ENCODE data around the gene TMEM139. TPM values are rescaled to one million over a fixed set of nuclear protein-coding genes. Genes with fewer than 3 reads are reported as not detected.
"Not testable (repeated sequence)": the region's sequence is repeated elsewhere in the genome, so short reads cannot be mapped to it uniquely, and the experiment has no call there.

TMEM139 gene
- polyA plus RNA-seq, 4 donors, result 32.5 to 127 (median 66.5) TPM

DNA sequence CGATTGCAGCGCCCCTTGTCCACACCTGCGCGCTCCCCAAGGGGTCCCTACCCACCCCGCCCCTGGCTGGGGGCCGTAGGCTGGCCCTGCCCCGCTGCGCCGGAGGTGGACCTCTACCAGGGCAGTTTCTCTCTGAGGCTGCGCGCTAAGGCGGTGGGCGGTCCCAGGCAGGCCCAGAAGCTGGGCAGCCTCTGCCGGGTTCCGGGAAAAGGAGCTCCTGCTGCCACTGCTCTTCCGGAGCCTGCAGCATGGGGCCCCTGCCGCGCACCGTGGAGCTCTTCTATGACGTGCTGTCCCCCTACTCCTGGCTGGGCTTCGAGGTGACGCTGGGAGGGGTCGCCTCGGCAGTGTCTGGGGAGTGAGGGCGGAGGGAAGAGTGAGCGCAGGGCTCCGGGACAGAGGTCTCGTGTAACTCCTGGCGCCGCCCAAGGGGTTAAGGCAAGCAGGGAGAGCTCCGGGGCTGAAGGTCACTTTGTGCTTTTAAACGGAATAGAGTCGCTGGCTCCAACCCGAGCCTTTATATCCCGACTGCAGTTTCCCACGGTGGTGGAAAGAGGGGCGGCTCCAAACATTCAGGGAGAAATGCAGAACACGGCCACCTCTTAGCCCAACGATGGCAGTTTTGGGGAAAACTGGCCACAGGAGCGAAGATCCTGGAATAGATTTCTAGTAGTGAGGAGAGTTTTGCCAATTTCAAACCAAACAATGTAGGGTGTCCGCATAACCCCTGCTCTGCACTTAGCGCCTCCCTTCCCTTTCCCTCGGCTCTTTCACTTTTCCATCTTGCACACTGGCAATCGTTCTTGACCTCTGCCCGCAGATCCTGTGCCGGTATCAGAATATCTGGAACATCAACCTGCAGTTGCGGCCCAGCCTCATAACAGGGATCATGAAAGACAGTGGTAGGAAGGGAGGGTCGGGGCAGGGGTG, 21.2 kb upstream of the TMEM139 start, which contains the start of gene GSTK1:
GSTK1 (plus strand) TSS at position 176 of the 930 bp plus-strand sequence; CDS start at position 249, 73 bp downstream.
- peak; percentile 92 to 93 for DNase-seq
- peaks cover 6 to 43% (median 13%) of the 10 kb centered on the region in 3 donors for H3K4me1 ChIP-seq (ENCODE audit: control insufficient read depth in 3 of 3, insufficient read depth in 2 of 3, low read depth in 1 of 3, low read length in 2 of 3)
- no peaks in the 10 kb centered on the region for H3K27me3 ChIP-seq (ENCODE audit: control insufficient read depth in 3 of 3, insufficient read depth in 3 of 3, low read length in 3 of 3)
- peaks cover 4 to 30% (median 5%) of the 10 kb centered on the region in 3 donors for H3K36me3 ChIP-seq (ENCODE audit: control insufficient read depth in 3 of 3, insufficient read depth in 2 of 3, low read depth in 1 of 3, low read length in 3 of 3)
- peak within 1 kb of the TSS; percentile 90 to 97 (median 96) for H3K27ac ChIP-seq (ENCODE audit: low read depth in 1 of 3, low read length in 2 of 3)
- no peaks in the 10 kb centered on the region for H3K9me3 ChIP-seq (ENCODE audit: control insufficient read depth in 2 of 2, insufficient read depth in 1 of 2, low read depth in 1 of 2, low read length in 1 of 2)
- peak within 1 kb of the TSS; percentile 58 to 87 (median 78) for H3K4me3 ChIP-seq (ENCODE audit: low read depth in 1 of 3, low read length in 3 of 3)
- no peak for FAIRE-seq
- WGBS, 3 donors, result 0 to 1% (median 1%) methylated on average over 48 of the region's 48 CpGs

- H3K9me3 ChIP-seq (ENCODE audit: control insufficient read depth in 2 of 2, insufficient read depth in 1 of 2, low read depth in 1 of 2, low read length in 1 of 2); H3K27me3 ChIP-seq (ENCODE audit: control insufficient read depth in 3 of 3, insufficient read depth in 3 of 3, low read length in 3 of 3); FAIRE-seq; DNase-seq: not testable (repeated sequence)
- WGBS, 3 donors, result 10 to 33% (median 13%) methylated on average over 15 of the region's 15 CpGs
- Histone ChIP-seq H3K4me3 (ENCODE audit: low read depth in 1 of 3, low read length in 3 of 3) (peak overlapping the region; percentile 58 to 87 (median 78)), H3K4me1 (ENCODE audit: control insufficient read depth in 3 of 3, insufficient read depth in 2 of 3, low read depth in 1 of 3, low read length in 2 of 3) (peaks cover 6 to 44% (median 13%) of the 10 kb centered on the region in 3 donors), H3K27ac (ENCODE audit: low read depth in 1 of 3, low read length in 2 of 3) (peak overlapping the region; percentile 90 to 97 (median 96)), H3K36me3 (ENCODE audit: control insufficient read depth in 3 of 3, insufficient read depth in 2 of 3, low read depth in 1 of 3, low read length in 3 of 3) (peaks cover 4 to 37% (median 11%) of the 10 kb centered on the region in 3 donors)
Measured at GRCh38 chr7:143264196-143264568, 20.6 kb upstream of the TMEM139 start.

DNA sequence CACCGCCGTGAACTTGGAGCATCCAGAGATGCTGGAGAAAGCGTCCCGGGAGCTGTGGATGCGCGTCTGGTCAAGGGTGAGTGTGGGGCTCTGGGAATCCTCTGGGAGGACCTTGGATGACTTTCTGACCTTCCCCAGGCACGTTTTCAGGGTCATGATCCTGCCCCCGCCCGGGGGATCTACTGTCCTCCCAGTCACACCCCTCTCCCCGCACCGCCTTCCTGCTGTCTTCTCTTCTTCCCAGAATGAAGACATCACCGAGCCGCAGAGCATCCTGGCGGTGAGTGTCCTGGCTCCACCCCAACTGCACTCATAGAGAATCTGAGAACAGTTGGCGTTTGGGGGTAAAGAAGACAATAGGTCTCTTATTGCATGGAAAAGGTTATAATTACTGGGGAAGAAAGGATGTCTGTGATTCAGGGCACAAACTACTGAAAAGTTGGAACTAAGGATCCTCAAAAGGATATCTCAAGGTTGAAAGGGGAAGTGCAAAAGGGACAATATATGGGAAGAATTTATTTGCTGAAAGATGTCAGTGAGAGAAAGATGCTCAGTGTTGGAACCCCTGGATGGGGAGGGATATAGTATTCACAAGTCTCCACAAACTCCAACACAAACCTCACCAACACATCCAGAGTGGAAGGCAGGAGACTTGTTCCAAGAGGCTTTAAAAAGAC, 19.6 kb upstream of the TMEM139 start:
- FAIRE-seq, result no peak
- 21 to 67% (median 27%) methylated on average over 15 of the region's 15 CpGs for WGBS, 3 donors
- no peak overlapping the region for H3K27ac ChIP-seq (ENCODE audit: low read depth in 1 of 3, low read length in 2 of 3)
- peaks cover 4 to 42% (median 15%) of the 10 kb centered on the region in 3 donors for H3K36me3 ChIP-seq (ENCODE audit: control insufficient read depth in 3 of 3, insufficient read depth in 2 of 3, low read depth in 1 of 3, low read length in 3 of 3)
- no peaks in the 10 kb centered on the region for H3K9me3 ChIP-seq (ENCODE audit: control insufficient read depth in 2 of 2, insufficient read depth in 1 of 2, low read depth in 1 of 2, low read length in 1 of 2)
- H3K4me1 ChIP-seq (ENCODE audit: control insufficient read depth in 3 of 3, insufficient read depth in 2 of 3, low read depth in 1 of 3, low read length in 2 of 3), result peaks cover 6 to 42% (median 10%) of the 10 kb centered on the region in 3 donors
- peak overlapping the region in 2 of 3 donors; percentile 78 to 87 for H3K4me3 ChIP-seq (ENCODE audit: low read depth in 1 of 3, low read length in 3 of 3)
- no peak for DNase-seq
- H3K27me3 ChIP-seq (ENCODE audit: control insufficient read depth in 3 of 3, insufficient read depth in 3 of 3, low read length in 3 of 3), result no peaks in the 10 kb centered on the region

DNA sequence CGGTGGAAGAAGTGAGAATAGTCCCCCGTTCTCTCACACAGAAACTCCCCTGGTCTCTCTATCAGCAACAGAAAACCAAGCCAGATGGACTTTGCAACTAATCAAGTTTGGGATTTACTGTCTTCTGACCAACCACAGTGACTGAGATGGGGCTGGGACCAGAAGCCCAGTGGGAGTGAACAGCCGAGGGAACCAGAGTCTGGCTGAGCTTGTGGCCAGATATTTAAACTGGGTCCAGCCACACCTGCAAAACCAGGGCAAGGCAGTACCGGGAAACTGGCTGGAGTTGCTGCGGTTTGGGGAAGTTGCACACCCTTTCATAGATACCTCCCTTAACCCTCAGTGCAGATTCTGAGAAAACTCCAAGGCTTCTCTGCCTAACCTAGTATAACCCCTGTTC, 15.5 kb upstream of the TMEM139 start:
- WGBS, 3 donors, result 10 to 60% (median 42%) methylated on average over 5 of the region's 5 CpGs
- Histone ChIP-seq H3K36me3 (ENCODE audit: control insufficient read depth in 3 of 3, insufficient read depth in 2 of 3, low read depth in 1 of 3, low read length in 3 of 3) (peaks cover 4 to 42% (median 18%) of the 10 kb centered on the region in 3 donors), H3K9me3 (ENCODE audit: control insufficient read depth in 2 of 2, insufficient read depth in 1 of 2, low read depth in 1 of 2, low read length in 1 of 2) (no peaks in the 10 kb centered on the region), H3K4me3 (ENCODE audit: low read depth in 1 of 3, low read length in 3 of 3) (no peak overlapping the region), H3K27me3 (ENCODE audit: control insufficient read depth in 3 of 3, insufficient read depth in 3 of 3, low read length in 3 of 3) (no peaks in the 10 kb centered on the region), H3K4me1 (ENCODE audit: control insufficient read depth in 3 of 3, insufficient read depth in 2 of 3, low read depth in 1 of 3, low read length in 2 of 3) (peaks cover 6 to 41% (median 8%) of the 10 kb centered on the region in 3 donors), H3K27ac (ENCODE audit: low read depth in 1 of 3, low read length in 2 of 3) (peak overlapping the region; percentile 25 to 68 (median 38))
- FAIRE-seq (no peak), DNase-seq (peak; percentile 72 to 92)

GRCh38 chr7:143271240-143271639, 13.5 kb upstream of the TMEM139 start:
- no peak for DNase-seq
- no peak overlapping the region for H3K4me3 ChIP-seq (ENCODE audit: low read depth in 1 of 3, low read length in 3 of 3)
- H3K9me3 ChIP-seq (ENCODE audit: control insufficient read depth in 2 of 2, insufficient read depth in 1 of 2, low read depth in 1 of 2, low read length in 1 of 2), result no peaks in the 10 kb centered on the region
- no peak overlapping the region for H3K27ac ChIP-seq (ENCODE audit: low read depth in 1 of 3, low read length in 2 of 3)
- no peak for FAIRE-seq
- WGBS, 3 donors, result 81 to 91% (median 89%) methylated on average over 1 of the region's 1 CpG
- peaks cover 4 to 30% (median 18%) of the 10 kb centered on the region in 3 donors for H3K36me3 ChIP-seq (ENCODE audit: control insufficient read depth in 3 of 3, insufficient read depth in 2 of 3, low read depth in 1 of 3, low read length in 3 of 3)
- H3K4me1 ChIP-seq (ENCODE audit: control insufficient read depth in 3 of 3, insufficient read depth in 2 of 3, low read depth in 1 of 3, low read length in 2 of 3), result peaks cover 0 to 30% (median 6%) of the 10 kb centered on the region in 3 donors
- H3K27me3 ChIP-seq (ENCODE audit: control insufficient read depth in 3 of 3, insufficient read depth in 3 of 3, low read length in 3 of 3), result no peaks in the 10 kb centered on the region

DNA sequence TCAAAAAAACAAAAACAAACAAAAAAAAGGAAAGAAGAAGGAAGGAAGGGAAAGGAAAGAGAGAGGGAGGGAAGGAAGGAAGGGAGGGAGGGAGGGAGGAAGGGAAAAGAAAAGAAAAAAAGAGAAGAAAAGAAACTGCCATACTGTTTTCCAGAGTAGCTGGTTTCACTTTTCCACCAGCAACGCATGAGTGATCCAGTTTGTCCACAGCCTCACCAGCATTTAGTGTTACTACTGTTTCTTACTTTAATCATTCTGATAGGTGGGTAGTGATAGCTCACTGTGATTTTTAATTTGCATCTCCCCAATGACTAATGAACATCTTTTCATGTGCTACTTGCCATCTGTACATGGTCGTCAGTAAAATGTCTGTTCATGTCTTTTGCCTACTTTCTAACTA, 11.9 kb upstream of the TMEM139 start:
- DNase-seq, result no peak
- Histone ChIP-seq H3K4me3 (ENCODE audit: low read depth in 1 of 3, low read length in 3 of 3) (no peak overlapping the region), H3K9me3 (ENCODE audit: control insufficient read depth in 2 of 2, insufficient read depth in 1 of 2, low read depth in 1 of 2, low read length in 1 of 2) (no peaks in the 10 kb centered on the region), H3K27ac (ENCODE audit: low read depth in 1 of 3, low read length in 2 of 3) (no peak overlapping the region), H3K36me3 (ENCODE audit: control insufficient read depth in 3 of 3, insufficient read depth in 2 of 3, low read depth in 1 of 3, low read length in 3 of 3) (peaks cover 0 to 19% (median 15%) of the 10 kb centered on the region in 3 donors), H3K27me3 (ENCODE audit: control insufficient read depth in 3 of 3, insufficient read depth in 3 of 3, low read length in 3 of 3) (no peaks in the 10 kb centered on the region), H3K4me1 (ENCODE audit: control insufficient read depth in 3 of 3, insufficient read depth in 2 of 3, low read depth in 1 of 3, low read length in 2 of 3) (peaks cover 0 to 17% (median 1%) of the 10 kb centered on the region in 3 donors)
- no peak for FAIRE-seq
- WGBS, 3 donors, result 91 to 94% (median 92%) methylated on average over 2 of the region's 2 CpGs

- no peaks in the 10 kb centered on the region for H3K27me3 ChIP-seq (ENCODE audit: control insufficient read depth in 3 of 3, insufficient read depth in 3 of 3, low read length in 3 of 3)
- peak overlapping the region; percentile 56 to 85 (median 67) for H3K27ac ChIP-seq (ENCODE audit: low read depth in 1 of 3, low read length in 2 of 3)
- H3K4me3 ChIP-seq (ENCODE audit: low read depth in 1 of 3, low read length in 3 of 3), result no peak overlapping the region
- H3K4me1 ChIP-seq (ENCODE audit: control insufficient read depth in 3 of 3, insufficient read depth in 2 of 3, low read depth in 1 of 3, low read length in 2 of 3), result peaks cover 9 to 28% (median 10%) of the 10 kb centered on the region in 3 donors
- FAIRE-seq (no peak), DNase-seq (peak; percentile 51 to 71)
- WGBS, 3 donors, result 17 to 26% (median 18%) methylated on average over 8 of the region's 8 CpGs
- no peaks in the 10 kb centered on the region for H3K9me3 ChIP-seq (ENCODE audit: control insufficient read depth in 2 of 2, insufficient read depth in 1 of 2, low read depth in 1 of 2, low read length in 1 of 2)
- no peaks in the 10 kb centered on the region for H3K36me3 ChIP-seq (ENCODE audit: control insufficient read depth in 3 of 3, insufficient read depth in 2 of 3, low read depth in 1 of 3, low read length in 3 of 3)
Measured at GRCh38 chr7:143279186-143280098, 5.3 kb upstream of the TMEM139 start.
